IPS DF 4.7 (cell line): ENCODE data around the gene TOR1B.

Experiments used
- DNase-seq: peaks from one replicate; pipeline ENCODE4 v3.0.0-alpha.2; 2013; ENCODE audit warnings: low spot score; ENCODE audit errors: extremely low read depth

Gene TOR1B

DNA sequence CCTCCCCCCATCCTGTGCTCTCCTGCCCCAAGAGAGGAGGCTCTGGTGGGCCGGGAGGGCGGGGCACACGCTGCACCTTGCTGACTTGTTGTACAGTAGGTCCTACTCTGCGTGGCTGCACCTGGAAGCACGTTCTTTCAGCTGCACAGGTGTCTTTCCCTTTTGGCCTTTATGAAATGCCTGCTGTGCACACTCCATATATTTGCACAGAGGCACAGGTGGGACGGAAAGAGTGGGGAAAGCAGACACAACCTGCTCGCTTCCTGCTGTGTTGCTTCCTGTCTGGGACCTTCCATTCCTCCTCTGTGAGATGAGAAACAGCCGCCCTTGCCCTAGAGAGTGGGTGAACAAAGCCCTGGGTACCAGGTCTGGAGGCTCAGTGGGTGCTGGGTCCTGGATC, 37.0 kb downstream of the TOR1B start:
- no peak for DNase-seq

DNA sequence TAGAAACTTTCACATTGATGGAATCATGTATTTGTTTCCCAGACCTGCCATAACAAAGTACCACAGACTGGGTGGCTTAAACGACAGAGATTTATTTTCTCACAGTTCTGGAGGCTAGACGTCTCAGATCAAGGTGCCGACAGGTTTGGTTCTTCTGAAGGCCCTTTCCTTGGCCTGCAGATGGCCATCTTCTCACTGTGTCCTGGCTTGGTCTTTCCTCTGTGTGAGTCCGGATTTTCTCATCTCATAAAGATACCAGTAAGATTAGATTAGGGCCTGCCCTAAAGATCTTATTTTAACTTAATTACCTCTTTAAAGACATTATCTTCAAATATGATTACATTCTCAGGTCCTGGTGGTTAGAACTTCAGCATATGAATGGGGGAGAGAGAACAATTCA, 38.1 kb downstream of the TOR1B start:
- no peak for DNase-seq

- no peak for DNase-seq
Measured at GRCh38 chr9:129845373-129845772, 42.4 kb downstream of the TOR1B start.

- no peak for DNase-seq
Measured at GRCh38 chr9:129848712-129849441, 45.9 kb downstream of the TOR1B start.

DNA sequence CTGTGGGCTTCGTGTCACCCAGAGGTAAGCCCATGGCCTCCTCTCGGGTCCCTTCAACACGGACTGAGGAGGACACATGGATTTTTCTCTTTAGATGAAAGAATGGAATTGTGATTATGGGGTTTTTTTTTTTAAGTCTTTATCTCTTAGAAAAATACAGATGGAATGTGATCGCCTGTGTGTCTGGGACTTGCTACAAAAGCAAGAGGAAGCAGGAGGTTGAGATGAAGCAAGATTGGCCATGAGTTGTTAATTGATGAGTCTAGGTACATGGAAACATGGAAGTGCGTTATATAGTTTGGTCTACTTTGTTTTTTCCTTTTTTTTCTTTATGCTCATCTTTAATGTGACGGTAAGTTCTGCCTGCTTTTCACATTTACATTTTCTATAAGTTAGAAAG, 46.9 kb downstream of the TOR1B start:
- DNase-seq, result no peak

DNA sequence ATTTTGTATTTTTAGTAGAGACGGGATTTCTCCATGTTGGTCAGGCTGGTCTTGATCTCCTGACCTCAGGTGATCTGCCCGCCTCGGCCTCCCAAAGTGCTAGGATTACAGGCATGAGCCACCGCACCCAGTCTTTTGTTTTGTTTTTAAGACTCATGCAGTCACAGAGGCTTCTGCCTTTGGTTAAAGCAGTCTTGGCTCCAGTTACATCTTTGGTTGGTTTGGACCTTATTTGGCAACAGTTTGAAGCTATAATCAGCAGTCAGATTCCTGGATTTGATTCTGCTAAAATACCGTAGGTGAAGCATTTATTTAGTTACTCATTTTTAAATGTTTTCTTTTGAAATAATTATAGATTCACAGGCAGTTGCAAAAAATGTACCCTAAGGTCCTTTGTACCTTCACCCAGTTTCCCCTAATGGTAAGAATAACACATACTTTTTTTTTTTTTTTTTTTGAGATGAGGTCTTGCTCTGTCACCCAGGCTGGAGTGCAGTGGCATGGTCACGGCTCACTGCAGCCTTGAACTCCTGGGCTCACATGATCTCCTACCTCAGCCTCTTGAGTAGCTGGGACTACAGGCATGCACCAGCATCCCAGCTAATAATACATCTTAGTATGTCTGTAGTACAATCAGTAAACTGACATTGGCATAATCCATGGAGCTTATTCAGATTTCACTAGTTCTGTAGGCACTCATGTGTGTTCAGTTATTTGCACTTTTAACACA, 48.0 kb downstream of the TOR1B start:
- DNase-seq, result no peak

DNA sequence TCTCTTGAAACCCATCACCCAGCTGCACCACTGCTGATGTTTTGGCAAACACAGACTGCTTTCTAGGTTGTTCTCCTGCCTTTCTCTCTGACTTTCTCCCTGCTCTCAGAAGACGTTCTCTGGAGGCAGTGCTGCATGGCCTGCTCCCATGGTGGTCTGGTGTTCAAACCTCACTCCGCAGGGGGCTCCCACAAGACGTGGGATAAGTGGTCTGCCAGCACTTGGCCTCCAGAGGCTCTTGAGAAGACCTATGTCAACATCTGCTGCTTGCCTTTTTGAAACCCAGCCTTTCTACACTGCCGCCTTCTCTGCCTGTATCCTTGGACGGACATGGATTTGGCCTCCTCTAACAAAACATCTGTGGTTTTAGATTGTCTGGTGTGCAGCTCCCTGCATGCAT, 48.8 kb downstream of the TOR1B start:
- no peak for DNase-seq

DNA sequence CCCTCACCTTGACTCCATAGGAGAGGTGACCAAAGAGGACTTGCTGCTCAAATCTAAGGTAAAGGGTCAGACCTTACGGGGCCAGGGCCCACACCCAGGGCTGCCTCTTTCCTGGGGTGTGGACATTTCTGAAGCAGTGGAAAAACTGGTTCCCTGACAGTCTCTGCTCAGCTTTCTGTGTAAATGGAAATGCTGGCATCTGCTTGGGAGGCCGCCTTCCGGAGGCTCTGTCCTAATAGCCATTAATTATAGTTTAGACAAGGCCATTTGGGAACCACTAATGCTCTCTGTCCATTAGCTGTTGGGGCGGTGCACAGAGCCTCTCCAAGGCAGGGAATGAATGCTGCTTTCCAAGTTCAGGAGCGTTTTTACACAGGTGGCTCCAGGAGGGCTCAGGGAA, 49.6 kb downstream of the TOR1B start:
- no peak for DNase-seq

- DNase-seq, result no peak
Measured at GRCh38 chr9:129853614-129854013, 50.6 kb downstream of the TOR1B start.

GRCh38 chr9:129854588-129855110, 51.7 kb downstream of the TOR1B start:
- no peak for DNase-seq

DNA sequence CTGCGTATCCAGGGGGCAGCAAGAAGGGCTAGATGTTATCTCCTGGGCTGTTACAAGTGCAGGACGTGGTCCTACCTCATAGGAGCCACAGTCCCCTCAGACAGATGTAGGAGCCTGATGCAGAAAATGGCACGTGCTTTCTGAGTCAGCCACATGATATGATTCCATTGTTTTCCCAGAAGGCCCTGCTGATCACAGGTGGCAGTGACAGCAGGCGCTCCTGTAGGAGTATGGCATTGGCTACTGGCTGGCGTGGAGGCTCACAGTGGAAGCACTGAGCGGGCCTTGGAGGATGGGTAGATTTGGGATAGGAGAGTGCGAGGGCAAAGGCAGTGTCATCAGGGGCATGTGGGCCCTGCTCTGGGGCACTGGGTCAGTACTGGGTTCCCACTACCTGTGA, 54.2 kb downstream of the TOR1B start:
- no peak for DNase-seq

DNA sequence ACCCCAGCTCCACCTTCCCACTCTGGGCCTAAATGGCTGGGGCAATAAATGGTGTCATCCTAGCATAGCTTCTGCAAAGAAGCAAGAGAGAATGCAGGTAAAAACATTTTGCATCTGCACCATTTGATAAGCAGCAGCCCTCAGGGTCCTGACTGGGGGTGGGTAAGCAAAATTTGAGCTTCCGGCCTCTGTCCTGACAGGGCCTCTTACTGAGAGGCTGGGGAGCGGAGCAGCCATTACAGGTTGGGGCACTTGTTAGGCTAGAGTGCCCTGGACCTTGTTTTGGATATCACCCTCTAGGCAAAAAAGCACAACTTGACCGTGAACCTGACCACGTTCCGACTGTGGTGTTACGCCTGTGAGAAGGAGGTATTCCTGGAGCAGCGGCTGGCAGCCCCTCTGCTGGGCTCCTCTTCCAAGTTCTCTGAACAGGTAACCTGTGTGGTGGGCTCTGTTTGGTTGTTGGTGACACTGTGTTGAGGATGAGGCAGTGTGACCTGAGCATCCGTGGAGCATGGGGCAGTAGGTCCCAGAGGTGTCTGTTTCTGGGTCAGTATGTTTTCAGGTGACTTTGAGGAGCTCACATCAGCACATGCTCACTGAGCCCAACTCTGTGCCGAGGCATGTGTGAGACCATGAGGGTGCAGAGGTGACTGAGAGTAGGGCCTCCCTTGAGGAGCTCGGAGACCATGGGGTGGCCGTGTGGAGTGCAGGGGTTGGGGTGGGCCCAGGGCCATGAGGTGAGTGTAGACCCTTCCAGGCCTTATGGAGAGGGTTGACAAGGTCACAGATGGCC, 55.4 kb downstream of the TOR1B start:
- DNase-seq, result no peak
